Retinal pigment epithelial cell (primary cell): ENCODE measurements around the gene ACTR1A.
"Not testable (repeated sequence)": the region's sequence is repeated elsewhere in the genome, so short reads cannot be mapped to it uniquely, and the experiment has no call there.

ENCODE experiments used
- DNase-seq: peaks from one replicate; pipeline ENCODE4 v3.0.0-alpha.2; 2010; ENCODE audit warnings: low read depth
- H3K4me3 ChIP-seq: 2 replicates; pipeline ENCODE4 v1.5.1; 2011; ENCODE audit warnings: mild to moderate bottlenecking, low read length, control low read depth, moderate library complexity
- TF ChIP-seq, protein P1 (sequence below): conservative IDR thresholded peaks from 2 replicates; pipeline ENCODE4 v1.5.1; 2011; ENCODE audit warnings: low read depth, low read length, control low read depth, inconsistent platforms

The ACTR1A gene

DNA sequence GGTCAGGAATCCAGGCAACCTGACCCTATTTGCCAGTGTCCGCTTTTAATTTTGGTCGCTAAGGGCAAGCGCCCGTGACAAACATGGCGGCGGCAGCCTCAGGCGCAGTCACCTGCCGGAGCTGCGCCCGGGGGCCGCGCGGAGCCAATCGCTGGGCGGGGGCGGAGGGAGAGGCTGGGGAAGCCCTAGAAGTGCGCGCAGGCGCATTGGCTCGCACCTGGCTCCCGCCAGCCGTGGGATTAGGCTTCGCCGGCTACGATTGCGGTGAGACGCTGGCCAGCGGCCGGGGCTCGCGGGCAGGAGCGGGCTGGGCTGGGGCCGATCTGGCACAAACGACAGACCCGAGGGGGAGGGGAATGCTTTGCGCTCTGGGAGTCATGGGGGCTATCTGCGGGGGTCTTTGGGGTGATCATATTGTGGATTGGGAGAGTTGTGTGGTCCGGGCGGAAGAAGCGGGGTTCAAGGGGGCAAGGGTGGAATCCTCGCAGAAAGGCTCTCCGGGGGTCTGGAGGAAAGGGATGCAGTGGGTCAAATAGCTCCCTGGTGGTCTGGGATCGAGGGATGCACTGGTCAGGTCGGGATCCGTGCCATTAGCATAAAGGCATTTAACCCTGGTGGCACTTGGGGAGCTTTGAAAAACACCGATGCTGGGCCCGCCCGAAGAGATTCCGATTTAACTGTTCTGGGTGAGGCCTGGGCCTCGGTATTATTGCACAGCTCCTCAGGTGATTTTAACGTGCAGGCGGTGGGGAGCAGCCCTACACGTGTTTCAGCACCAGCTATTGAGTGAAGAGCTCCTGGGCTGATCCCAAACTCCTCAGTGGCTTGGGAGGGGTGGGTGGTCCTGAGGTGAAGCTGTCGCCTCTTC lies 41.1 kb downstream of the ACTR1A start:
- peak overlapping the region; percentile 50 for H3K4me3 ChIP-seq
- peak; percentile 61 for DNase-seq
- TF ChIP-seq, protein P1, sequence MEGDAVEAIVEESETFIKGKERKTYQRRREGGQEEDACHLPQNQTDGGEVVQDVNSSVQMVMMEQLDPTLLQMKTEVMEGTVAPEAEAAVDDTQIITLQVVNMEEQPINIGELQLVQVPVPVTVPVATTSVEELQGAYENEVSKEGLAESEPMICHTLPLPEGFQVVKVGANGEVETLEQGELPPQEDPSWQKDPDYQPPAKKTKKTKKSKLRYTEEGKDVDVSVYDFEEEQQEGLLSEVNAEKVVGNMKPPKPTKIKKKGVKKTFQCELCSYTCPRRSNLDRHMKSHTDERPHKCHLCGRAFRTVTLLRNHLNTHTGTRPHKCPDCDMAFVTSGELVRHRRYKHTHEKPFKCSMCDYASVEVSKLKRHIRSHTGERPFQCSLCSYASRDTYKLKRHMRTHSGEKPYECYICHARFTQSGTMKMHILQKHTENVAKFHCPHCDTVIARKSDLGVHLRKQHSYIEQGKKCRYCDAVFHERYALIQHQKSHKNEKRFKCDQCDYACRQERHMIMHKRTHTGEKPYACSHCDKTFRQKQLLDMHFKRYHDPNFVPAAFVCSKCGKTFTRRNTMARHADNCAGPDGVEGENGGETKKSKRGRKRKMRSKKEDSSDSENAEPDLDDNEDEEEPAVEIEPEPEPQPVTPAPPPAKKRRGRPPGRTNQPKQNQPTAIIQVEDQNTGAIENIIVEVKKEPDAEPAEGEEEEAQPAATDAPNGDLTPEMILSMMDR: no peak

DNA sequence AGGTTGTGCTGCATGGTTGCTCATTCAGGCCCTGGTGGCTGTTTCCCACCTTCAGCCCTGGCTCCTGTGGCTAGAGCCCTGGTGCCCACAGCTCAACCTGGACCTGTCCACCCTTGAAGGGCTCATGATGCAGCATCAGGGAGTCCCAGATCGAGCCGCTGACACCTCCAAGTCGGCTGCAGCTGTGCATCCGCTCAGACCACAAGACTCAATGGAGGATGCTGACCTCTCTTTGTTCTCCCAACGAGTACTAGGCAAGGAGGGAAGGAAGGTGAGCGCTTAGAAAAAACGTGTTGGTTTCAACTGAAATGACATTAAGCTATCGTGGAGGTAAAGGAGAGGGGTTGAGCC lies 41.7 kb downstream of the ACTR1A start:
- no peak for DNase-seq
- peak overlapping the region; percentile 50 for H3K4me3 ChIP-seq
- TF ChIP-seq, protein P1: no peak

DNA sequence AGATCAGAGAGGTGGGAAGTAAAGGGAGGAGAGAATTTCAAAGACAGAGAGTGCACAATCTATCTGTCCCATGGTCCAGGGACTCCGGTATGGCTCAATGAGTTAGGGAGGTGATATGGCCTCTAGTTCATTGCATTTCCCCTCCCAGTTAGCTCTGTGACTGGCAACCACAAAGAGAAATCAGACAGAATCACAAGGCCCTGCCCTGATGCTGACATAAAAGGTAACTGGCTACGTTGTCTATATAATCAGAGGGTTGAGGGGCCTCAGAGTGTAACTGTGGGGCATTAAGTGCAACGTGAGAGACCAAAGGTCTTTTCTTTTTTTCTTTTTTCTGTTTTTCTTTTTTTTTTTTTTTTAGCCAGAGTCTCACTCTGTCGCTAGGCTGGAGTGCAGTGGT lies 43.9 kb downstream of the ACTR1A start:
- no peak for DNase-seq
- TF ChIP-seq, protein P1: no peak
- H3K4me3 ChIP-seq: no peak overlapping the region

DNA sequence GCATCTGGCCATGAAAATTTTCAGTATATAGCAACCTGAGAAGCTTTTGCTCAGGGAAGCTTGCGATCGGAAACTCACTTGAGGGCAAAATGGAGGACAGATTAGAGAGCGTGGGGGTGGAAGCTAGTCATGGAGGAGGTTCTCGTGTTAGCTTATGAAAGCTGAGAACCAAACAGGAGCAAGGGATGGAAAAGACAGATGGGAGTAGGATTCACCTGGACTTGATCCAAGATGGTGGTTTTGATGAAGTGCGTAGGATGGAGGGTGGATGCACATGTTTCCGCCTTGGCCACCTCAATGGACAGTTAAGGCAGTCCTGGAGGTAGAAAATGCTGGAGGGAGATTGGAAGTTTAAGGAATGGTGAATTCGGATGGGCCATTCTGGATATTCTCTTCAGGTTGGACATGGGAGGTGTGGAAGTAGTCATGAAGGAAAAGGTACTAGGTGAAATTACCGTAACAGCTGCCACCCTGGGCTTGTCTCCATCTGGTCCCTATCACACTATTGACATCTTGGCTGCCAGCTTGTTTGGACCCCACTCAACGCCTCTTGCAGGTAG lies 44.8 kb downstream of the ACTR1A start:
- DNase-seq: no peak
- TF ChIP-seq, protein P1: no peak
- H3K4me3 ChIP-seq: no peak overlapping the region

DNA sequence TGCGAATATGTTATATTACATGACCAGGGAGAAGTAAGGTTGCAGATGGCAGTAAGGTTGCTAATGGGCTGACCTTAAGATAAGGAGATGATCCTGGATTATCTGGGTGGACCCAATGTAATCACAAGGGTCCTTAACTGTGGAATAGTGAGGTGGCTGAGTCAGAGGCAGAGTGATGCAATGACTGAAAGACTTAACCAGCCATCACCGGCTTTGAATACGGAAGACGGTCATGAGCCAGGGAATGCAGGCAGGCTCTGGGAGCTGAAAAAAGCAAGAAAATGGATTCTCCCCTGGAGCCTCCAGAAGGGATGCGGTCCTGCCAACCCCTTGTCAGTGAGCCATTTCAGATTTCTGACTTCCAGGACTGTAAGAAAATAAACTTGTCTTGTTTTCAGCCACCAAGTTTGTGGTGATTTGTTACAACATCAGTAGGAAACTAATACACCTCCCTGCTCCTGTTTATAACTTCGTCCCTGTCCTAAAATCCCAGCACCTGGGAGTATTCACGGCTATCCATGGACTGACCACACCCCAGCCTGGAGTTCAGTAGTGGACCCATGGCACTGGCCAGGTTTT lies 46.5 kb downstream of the ACTR1A start:
- DNase-seq: peak; percentile 91
- H3K4me3 ChIP-seq: no peak overlapping the region
- TF ChIP-seq, protein P1: no peak

DNA sequence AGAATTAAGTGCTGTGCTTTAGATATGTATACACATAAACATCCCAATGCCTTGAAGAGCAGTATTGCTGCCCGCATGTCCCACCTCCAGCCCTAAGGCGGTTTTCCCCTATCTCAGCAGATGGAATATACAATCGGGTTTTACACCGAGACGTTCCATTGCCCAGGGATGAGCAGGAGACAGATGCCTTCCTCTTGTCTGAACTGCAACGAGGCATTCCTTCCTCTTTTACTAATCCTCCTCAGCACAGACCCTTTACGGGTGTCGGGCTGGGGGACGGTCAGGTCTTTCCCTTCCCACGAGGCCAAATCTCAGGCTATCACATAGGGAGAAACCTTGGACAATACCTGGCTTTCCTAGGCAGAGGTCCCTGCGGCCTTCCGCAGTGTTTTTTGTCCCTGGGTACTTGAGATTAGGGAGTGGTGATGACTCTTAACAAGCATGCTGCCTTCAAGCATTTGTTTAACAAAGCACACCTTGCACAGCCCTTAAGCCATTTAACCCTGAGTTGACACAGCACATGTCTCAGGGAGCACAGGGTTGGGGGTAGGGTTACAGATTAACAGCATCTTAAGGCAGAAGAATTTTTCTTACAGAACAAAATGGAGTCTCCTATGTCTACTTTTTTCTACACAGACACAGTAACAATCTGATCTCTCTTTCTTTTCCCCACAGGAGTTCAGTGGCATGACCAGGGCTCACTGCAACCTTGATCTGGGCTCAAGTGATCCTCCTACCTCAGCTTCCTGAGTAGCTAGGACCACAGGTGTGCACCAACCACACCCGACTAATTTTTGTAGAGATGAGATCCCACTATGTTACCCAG lies 47.6 kb downstream of the ACTR1A start:
- not testable (repeated sequence) for DNase-seq, H3K4me3 ChIP-seq

DNA sequence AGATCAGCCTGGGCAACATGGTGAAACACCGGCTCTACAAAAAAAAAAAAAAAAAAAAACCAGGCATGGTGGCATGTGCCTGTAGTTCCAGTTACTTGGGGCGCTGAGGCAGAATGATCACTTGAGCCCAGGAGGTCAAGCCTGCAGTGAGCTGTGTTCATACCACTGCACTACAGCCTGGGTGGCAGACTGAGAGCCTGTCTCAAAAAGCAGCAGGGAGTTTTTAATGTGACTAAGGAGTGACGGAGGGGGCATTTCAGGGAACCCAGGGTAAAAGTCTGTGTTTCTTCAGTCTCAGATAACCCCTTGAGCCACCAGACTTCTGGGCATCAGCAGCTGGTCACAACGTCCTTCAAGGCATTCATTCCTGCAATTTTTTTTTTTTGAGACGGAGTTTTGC lies 49.0 kb downstream of the ACTR1A start:
- TF ChIP-seq, protein P1: no peak
- no peak overlapping the region for H3K4me3 ChIP-seq
- DNase-seq: no peak
